Gastrocnemius medialis (tissue), 4 donors: ENCODE results near the gene KDM4C. TPM values are rescaled to one million over a fixed set of nuclear protein-coding genes. Genes with fewer than 3 reads are reported as not detected.

Experiments used
- ATAC-seq, 2 donors: fragments of 150-250 bp; one replicate each; pipeline ENCODE4 v1.9.1; 2016
- DNase-seq, 2 donors: peaks; one replicate each; pipeline ENCODE4 v3.0.0-alpha.2; 2019
- H3K27ac ChIP-seq, 4 donors: fragments of 200-600 bp; sonication (generic); 1 replicate in 1 of 4; 2 replicates in 3 of 4; pipeline ENCODE4 v1.5.1; 2016 to 2018; ENCODE audit warnings: mild to moderate bottlenecking in 2 of 4, moderate library complexity in 1 of 4
- H3K27me3 ChIP-seq, 3 donors: fragments of 200-600 bp; sonication (generic) in 2 of 3; 1 replicate in 1 of 3; 2 replicates in 2 of 3; pipeline versions ENCODE4 v1.5.1 to v1.6.0; 2016 to 2019; ENCODE audit warnings: mild to moderate bottlenecking in 1 of 3, moderate library complexity in 1 of 3
- H3K36me3 ChIP-seq, 2 donors: fragments of 200-600 bp; sonication (generic) in 1 of 2; one replicate each; pipeline ENCODE4 v1.5.1; 2017 to 2018
- H3K4me1 ChIP-seq, 2 donors: fragments of 200-600 bp; sonication (generic) in 1 of 2; one replicate each; pipeline ENCODE4 v1.5.1; 2016 to 2017; ENCODE audit warnings: mild to moderate bottlenecking in 2 of 2
- H3K4me3 ChIP-seq, 4 donors: fragments of 200-600 bp; sonication (generic) in 3 of 4; 1 replicate in 1 of 4; 2 replicates in 3 of 4; pipeline ENCODE4 v1.5.1; 2016 to 2019; ENCODE audit warnings: mild to moderate bottlenecking in 2 of 4
- H3K9me3 ChIP-seq, 3 donors: fragments of 200-600 bp; sonication (generic) in 2 of 3; 1 replicate in 1 of 3; 2 replicates in 2 of 3; pipeline ENCODE4 v1.5.1; 2016 to 2019
- POLR2A ChIP-seq, 2 donors: fragments of 450-650 bp; IDR thresholded peaks; one replicate each; pipeline ENCODE4 v1.6.1; 2017; ENCODE audit warnings: antibody characterized with exemption in 2 of 2, mild to moderate bottlenecking in 2 of 2, moderate library complexity in 2 of 2
- in situ Hi-C, 4 donors: fragments of 200-750 bp; cut with MboI; loops; one replicate each; pipeline versions ENCODE4 v1.15.0 to v1.8.0; 2017; ENCODE audit warnings: low sequenced_read_pairs in 4 of 4
- intact Hi-C: fragments of 100-400 bp; cut with DNase I; formaldehyde crosslinking; loops from one replicate; pipeline ENCODE4 v1.15.1; 2023; ENCODE audit warnings: low total_unique reads
- total RNA-seq, 4 donors: library from RNA; depleted of rRNA; stranded (reverse); fragments of >200 nt; gene quantifications; one replicate each; pipeline versions ENCODE4 v1.1.0 to v1.2.3, GENCODE V29; 2016
- TF ChIP-seq, protein P1 (sequence below), 5 experiments: fragments of 450-650 bp in 3 of 5; fragments of 200-600 bp in 2 of 5; sonication (generic) in 2 of 5; IDR thresholded peaks in 4 of 5; conservative IDR thresholded peaks in 1 of 5; 1 replicate in 4 of 5; 2 replicates in 1 of 5; pipeline ENCODE4 v1.5.1; 2016 to 2019; ENCODE audit warnings: antibody characterized with exemption in 5 of 5, mild to moderate bottlenecking in 3 of 5, moderate library complexity in 3 of 5

The KDM4C gene
- total RNA-seq, 4 donors from 2014 or later, result 7.7 to 23.3 (median 10.0) TPM

DNA sequence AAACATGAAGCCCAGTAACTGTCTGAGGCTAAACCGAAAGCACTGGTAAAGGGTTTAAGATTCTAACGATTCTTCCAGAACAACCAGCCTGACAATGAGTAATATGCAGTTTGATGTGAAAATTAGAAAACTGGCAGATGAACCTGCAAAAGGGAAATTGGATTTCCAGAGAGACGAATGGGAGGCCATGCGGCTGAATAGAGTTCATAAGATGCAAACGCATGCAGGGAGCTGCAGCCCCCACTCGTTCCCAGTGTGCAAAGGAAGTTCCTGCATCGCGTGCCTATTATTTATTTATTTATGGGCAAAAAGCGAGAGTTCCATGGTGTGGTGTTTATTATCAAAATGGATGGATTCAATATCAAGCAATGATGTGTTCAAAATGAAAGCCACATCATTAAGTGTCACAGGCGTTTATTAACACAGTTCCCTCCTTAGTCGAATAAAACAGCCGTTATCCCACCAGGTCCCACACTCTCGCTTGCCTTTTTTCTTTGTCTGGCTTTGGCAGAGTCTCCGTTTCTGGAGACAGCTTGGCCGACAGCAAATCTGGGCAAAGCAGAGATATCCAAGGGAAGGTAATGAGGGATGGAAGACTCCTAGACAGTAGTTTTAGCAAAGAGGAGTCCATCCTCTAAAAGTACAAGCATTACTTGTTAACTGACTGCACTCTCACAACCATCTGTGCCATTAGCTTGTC is 451.4 kb downstream of the KDM4C start:
- in situ Hi-C loops (no loop called here), intact Hi-C loops (no loop called here)
- H3K4me3 ChIP-seq, result no peak overlapping the region
- no peak overlapping the region for H3K27ac ChIP-seq
- no peaks in the 10 kb centered on the region for H3K36me3 ChIP-seq
- ATAC-seq (no peak), DNase-seq (no peak)
- H3K27me3 ChIP-seq, result no peaks in the 10 kb centered on the region
- H3K4me1 ChIP-seq, result no peaks in the 10 kb centered on the region
- TF ChIP-seq, protein P1, sequence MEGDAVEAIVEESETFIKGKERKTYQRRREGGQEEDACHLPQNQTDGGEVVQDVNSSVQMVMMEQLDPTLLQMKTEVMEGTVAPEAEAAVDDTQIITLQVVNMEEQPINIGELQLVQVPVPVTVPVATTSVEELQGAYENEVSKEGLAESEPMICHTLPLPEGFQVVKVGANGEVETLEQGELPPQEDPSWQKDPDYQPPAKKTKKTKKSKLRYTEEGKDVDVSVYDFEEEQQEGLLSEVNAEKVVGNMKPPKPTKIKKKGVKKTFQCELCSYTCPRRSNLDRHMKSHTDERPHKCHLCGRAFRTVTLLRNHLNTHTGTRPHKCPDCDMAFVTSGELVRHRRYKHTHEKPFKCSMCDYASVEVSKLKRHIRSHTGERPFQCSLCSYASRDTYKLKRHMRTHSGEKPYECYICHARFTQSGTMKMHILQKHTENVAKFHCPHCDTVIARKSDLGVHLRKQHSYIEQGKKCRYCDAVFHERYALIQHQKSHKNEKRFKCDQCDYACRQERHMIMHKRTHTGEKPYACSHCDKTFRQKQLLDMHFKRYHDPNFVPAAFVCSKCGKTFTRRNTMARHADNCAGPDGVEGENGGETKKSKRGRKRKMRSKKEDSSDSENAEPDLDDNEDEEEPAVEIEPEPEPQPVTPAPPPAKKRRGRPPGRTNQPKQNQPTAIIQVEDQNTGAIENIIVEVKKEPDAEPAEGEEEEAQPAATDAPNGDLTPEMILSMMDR (IDR thresholded peaks at IDR 0.05 in 4 of 5, conservative IDR thresholded peaks at IDR 0.05 in 1 of 5), result no peak
- TF ChIP-seq POLR2A (IDR thresholded peaks at IDR 0.05), result no peak
- H3K9me3 ChIP-seq, result no peaks in the 10 kb centered on the region

DNA sequence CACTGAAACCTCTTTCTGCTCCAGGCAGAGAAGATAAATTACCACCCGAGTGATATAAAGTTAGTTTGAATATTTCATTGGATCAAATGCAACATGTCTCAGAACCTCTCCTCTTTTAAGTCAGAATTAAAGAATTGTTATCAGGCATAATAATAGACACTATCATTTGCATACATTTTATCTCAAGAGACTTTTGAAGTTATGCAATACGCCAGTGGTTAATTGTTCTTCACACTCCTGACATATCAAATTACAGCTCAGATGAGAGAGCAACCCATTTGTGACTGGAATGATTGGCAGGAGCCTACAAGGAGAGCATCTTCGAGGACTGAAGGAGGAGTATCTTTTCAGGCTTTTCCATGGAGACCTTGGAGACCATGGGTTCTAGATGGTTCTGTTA is 452.2 kb downstream of the KDM4C start:
- H3K36me3 ChIP-seq, result no peaks in the 10 kb centered on the region
- no peaks in the 10 kb centered on the region for H3K9me3 ChIP-seq
- no peak for DNase-seq
- intact Hi-C loops (no loop called here), in situ Hi-C loops (no loop called here)
- no peaks in the 10 kb centered on the region for H3K4me1 ChIP-seq
- TF ChIP-seq POLR2A (IDR thresholded peaks at IDR 0.05), result no peak
- TF ChIP-seq, protein P1 (IDR thresholded peaks at IDR 0.05 in 4 of 5, conservative IDR thresholded peaks at IDR 0.05 in 1 of 5), result no peak
- ATAC-seq, result no peak
- H3K27ac ChIP-seq, result no peak overlapping the region
- H3K4me3 ChIP-seq, result no peak overlapping the region
- H3K27me3 ChIP-seq, result no peaks in the 10 kb centered on the region

DNA sequence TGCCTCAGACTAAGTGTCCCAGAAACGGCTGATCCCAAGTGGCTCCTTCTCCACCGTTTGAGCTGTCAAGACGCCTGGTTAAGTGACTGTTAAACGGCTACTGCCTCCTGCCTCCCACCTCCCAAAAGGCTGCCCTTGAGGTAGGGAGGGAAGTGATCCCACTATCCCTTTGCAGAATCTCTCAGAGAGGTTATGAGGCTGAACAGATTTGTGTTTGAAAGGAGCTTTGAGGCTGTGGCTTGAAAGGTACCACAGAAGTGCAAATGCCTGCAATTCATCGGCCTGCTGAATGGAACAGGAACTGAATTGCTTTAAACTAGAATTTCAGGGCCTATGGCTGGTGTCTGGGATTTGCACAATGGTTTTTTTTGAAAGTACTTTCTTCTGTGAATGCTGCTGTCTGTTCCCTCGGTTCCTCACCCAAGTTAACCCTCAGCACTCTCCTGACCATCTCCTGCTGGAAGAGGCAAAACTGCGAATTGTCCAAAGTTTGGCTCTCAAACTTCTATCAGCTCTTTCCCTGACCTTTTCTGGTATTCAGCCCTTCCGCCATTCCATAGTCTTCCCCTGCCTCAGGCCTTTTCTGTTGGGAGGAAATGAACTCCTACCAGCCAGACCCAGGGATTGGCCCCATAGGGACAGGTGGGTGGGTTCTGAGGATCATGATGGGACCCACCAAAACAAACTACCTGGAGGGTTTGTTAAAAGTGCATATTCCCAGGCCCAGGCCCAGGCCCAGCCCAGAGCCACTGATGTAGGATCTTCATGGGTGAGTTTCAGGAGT is 453.3 kb downstream of the KDM4C start:
- intact Hi-C loops, result no loop called here
- Histone ChIP-seq H3K4me3 (no peak overlapping the region), H3K4me1 (no peaks in the 10 kb centered on the region), H3K9me3 (no peaks in the 10 kb centered on the region), H3K36me3 (no peaks in the 10 kb centered on the region), H3K27me3 (no peaks in the 10 kb centered on the region), H3K27ac (no peak overlapping the region)
- no peak for DNase-seq
- no peak for ATAC-seq
- no peak for TF ChIP-seq POLR2A (IDR thresholded peaks at IDR 0.05)
- TF ChIP-seq, protein P1 (IDR thresholded peaks at IDR 0.05 in 4 of 5, conservative IDR thresholded peaks at IDR 0.05 in 1 of 5), result no peak
- in situ Hi-C loops, result no loop called here

DNA sequence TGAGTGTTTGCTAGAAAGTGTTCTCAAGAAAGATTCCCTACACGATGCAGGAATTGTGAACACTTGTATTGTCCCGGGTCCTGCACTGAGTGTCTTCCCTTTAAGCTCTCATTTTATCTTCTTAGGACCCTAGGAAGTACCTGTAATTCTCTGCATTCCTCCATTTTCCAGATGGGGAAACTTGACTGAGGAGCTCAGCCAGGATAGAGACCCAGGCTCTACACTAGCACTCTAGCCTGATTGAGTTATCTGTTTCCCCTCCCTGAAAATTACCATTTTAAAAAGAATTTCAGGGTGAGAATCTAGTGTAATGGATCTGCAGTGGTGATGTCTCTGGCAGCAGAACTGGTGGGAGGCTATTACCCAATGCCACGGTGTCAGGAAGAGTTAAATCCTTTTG is 453.9 kb downstream of the KDM4C start:
- H3K4me3 ChIP-seq, result no peak overlapping the region
- DNase-seq (no peak), ATAC-seq (no peak)
- H3K4me1 ChIP-seq, result no peaks in the 10 kb centered on the region
- in situ Hi-C loops, result no loop called here
- no peak overlapping the region for H3K27ac ChIP-seq
- H3K27me3 ChIP-seq, result no peaks in the 10 kb centered on the region
- no peaks in the 10 kb centered on the region for H3K36me3 ChIP-seq
- TF ChIP-seq, protein P1 (IDR thresholded peaks at IDR 0.05 in 4 of 5, conservative IDR thresholded peaks at IDR 0.05 in 1 of 5), result no peak
- TF ChIP-seq POLR2A (IDR thresholded peaks at IDR 0.05), result no peak
- intact Hi-C loops, result no loop called here
- H3K9me3 ChIP-seq, result no peaks in the 10 kb centered on the region
